ENCODE measurements around the gene MESD. TPM values are rescaled to one million over a fixed set of nuclear protein-coding genes. Genes with fewer than 3 reads are reported as not detected.

The MESD gene
- total RNA-seq, 1 experiment from 2014 or later, result 21.2 TPM

DNA sequence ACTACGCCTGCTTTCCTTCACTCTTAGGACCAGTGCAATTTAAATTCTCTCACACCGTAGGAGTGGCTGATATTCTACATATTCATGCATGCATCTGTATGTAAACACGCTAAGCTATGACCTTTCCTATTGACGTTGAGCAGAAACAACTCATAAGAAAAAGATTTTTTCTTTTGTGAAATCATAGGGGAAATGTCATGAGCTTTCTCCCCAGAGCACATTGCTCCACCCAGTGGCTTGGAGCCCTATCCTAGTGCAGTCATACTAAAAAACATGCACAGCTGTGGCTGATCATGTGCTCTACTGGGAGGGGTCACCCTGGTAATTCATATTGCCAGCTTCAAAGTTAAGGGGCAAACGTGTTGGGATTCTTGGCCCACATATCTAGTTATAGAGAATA, 1.8 kb upstream of the MESD start:
- Histone ChIP-seq H3K27me3 (ENCODE audit: low read length) (no peaks in the 10 kb centered on the region), H3K4me3 (ENCODE audit: low read length) (no peak overlapping the region), H3K79me2 (ENCODE audit: low read length) (peaks cover 32% of the 10 kb centered on the region), H3K4me2 (ENCODE audit: low read length) (no peak overlapping the region), H3K36me3 (ENCODE audit: low read depth, low read length) (no peaks in the 10 kb centered on the region), H3K4me1 (ENCODE audit: insufficient read depth, low read length) (peaks cover 28% of the 10 kb centered on the region), H3K9ac (ENCODE audit: low read length) (no peak overlapping the region), H3K27ac (ENCODE audit: low read length) (no peak overlapping the region), H3K9me2 (replicated peaks; ENCODE audit: low read length) (no peaks in the 10 kb centered on the region), H3K9me3 (ENCODE audit: low read length) (no peaks in the 10 kb centered on the region), H2AFZ (ENCODE audit: low read length) (no peak overlapping the region), H3F3A (ENCODE audit: low read length, unreplicated experiment) (no peaks in the 10 kb centered on the region), H4K20me1 (ENCODE audit: low read length) (peaks cover 22% of the 10 kb centered on the region; the same call in 1 of the 2 replicates)
- POLR2A ChIA-PET (ENCODE audit: unreplicated experiment), result no interaction called here
- CTCF ChIA-PET, result no interaction called here
- intact Hi-C loops (cut with micrococcal nuclease), result no loop called here
- BruUV-seq (replicated peaks), result no TSS peak
- TF ChIP-seq EZH2 (IDR thresholded peaks at IDR 0.05; ENCODE audit: low read length, unreplicated experiment), result no peak
- TF ChIP-seq, protein P1, sequence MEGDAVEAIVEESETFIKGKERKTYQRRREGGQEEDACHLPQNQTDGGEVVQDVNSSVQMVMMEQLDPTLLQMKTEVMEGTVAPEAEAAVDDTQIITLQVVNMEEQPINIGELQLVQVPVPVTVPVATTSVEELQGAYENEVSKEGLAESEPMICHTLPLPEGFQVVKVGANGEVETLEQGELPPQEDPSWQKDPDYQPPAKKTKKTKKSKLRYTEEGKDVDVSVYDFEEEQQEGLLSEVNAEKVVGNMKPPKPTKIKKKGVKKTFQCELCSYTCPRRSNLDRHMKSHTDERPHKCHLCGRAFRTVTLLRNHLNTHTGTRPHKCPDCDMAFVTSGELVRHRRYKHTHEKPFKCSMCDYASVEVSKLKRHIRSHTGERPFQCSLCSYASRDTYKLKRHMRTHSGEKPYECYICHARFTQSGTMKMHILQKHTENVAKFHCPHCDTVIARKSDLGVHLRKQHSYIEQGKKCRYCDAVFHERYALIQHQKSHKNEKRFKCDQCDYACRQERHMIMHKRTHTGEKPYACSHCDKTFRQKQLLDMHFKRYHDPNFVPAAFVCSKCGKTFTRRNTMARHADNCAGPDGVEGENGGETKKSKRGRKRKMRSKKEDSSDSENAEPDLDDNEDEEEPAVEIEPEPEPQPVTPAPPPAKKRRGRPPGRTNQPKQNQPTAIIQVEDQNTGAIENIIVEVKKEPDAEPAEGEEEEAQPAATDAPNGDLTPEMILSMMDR (conservative IDR thresholded peaks at IDR 0.05; ENCODE audit: low read depth, low read length), result no peak
- TF ChIP-seq EZH2phosphoT487 (IDR thresholded peaks at IDR 0.05; ENCODE audit: borderline replicate concordance, low read length), result no peak
- DNase-seq, result peak; percentile 17
- no peak for ATAC-seq

DNA sequence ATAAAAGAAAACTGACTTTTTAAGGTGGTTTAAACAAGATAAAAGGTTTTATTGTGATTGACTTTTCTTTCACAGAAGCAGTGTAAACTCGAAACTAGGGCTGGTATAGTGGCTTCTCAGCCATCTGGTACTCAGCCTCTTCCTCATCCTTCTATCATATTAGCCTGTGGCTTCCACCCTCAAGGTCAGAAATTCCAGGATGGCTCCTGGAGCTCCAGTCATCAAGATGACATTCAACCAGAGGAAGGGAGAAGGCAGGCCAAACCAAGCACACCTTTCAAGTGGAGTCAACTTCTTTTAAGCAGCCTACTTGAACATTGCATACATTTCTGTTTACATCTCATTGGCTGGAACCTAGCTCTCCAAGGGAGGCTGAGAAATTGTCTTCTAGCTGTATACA, 1.3 kb upstream of the MESD start:
- intact Hi-C loops (cut with micrococcal nuclease), result no loop called here
- Histone ChIP-seq H3K27me3 (ENCODE audit: low read length) (no peaks in the 10 kb centered on the region), H3K36me3 (ENCODE audit: low read depth, low read length) (no peaks in the 10 kb centered on the region; the same call in 1 of the 2 replicates), H4K20me1 (ENCODE audit: low read length) (peaks cover 22% of the 10 kb centered on the region; the same call in 1 of the 2 replicates), H3K4me3 (ENCODE audit: low read length) (no peak overlapping the region), H3K9me3 (ENCODE audit: low read length) (no peaks in the 10 kb centered on the region), H3K9me2 (replicated peaks; ENCODE audit: low read length) (no peaks in the 10 kb centered on the region), H3K9ac (ENCODE audit: low read length) (no peak overlapping the region), H3K79me2 (ENCODE audit: low read length) (peaks cover 36% of the 10 kb centered on the region), H3K4me1 (ENCODE audit: insufficient read depth, low read length) (peaks cover 28% of the 10 kb centered on the region), H3F3A (ENCODE audit: low read length, unreplicated experiment) (no peaks in the 10 kb centered on the region), H2AFZ (ENCODE audit: low read length) (no peak overlapping the region), H3K27ac (ENCODE audit: low read length) (no peak overlapping the region), H3K4me2 (ENCODE audit: low read length) (no peak overlapping the region)
- ChIA-PET POLR2A (ENCODE audit: unreplicated experiment) (no interaction called here), CTCF (no interaction called here)
- no TSS peak for BruUV-seq (replicated peaks)
- TF ChIP-seq EZH2 (IDR thresholded peaks at IDR 0.05; ENCODE audit: low read length, unreplicated experiment) (no peak), EZH2phosphoT487 (IDR thresholded peaks at IDR 0.05; ENCODE audit: borderline replicate concordance, low read length) (no peak)
- TF ChIP-seq, protein P1 (conservative IDR thresholded peaks at IDR 0.05; ENCODE audit: low read depth, low read length), result no peak
- ATAC-seq, result no peak
- no peak for DNase-seq

DNA sequence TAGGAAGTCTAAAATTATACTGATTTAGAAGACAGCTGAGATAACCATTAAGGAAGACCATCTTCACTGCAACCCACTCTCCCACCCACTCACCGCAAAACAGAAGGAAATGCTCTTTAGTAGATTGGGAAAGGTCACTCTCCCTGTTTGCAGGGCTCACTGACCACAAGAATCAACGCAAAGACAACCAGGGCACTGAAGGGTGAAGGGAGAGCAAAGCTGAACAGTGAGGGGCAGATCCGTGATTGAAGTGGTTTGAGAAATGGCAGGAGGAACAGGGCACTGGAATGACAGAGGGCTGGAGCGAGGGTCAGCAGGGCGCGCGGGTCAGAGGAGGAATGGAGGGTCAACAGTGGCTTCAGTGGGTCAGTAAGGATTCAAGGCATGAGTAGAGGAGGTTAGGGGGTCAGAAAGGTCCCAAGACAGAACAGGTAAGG, 520 bp downstream of the MESD start:
- CTCF ChIA-PET, result no interaction called here

More for the DNA sequence above, 520 bp downstream of the MESD start:
- H2AFZ ChIP-seq (ENCODE audit: low read length), result peak overlapping the region; percentile 82
- H3K4me3 ChIP-seq (ENCODE audit: low read length), result peak overlapping the region; percentile 89
- no peaks in the 10 kb centered on the region for H3F3A ChIP-seq (ENCODE audit: low read length, unreplicated experiment)
- ATAC-seq (peak; percentile 17), DNase-seq (no peak)
- H3K4me2 ChIP-seq (ENCODE audit: low read length), result peak overlapping the region; percentile 94
- intact Hi-C loops (cut with micrococcal nuclease), result no loop called here
- no peaks in the 10 kb centered on the region for H3K27me3 ChIP-seq (ENCODE audit: low read length)
- peaks cover 28% of the 10 kb centered on the region for H3K4me1 ChIP-seq (ENCODE audit: insufficient read depth, low read length)
- BruUV-seq (replicated peaks), result no TSS peak
- no peaks in the 10 kb centered on the region; the same call in 1 of the 2 replicates for H3K36me3 ChIP-seq (ENCODE audit: low read depth, low read length)
- TF ChIP-seq EZH2 (IDR thresholded peaks at IDR 0.05; ENCODE audit: low read length, unreplicated experiment) (no peak), EZH2phosphoT487 (IDR thresholded peaks at IDR 0.05; ENCODE audit: borderline replicate concordance, low read length) (no peak)
- TF ChIP-seq, protein P1 (conservative IDR thresholded peaks at IDR 0.05; ENCODE audit: low read depth, low read length), result no peak
- H3K79me2 ChIP-seq (ENCODE audit: low read length), result peaks cover 55% of the 10 kb centered on the region
- peak overlapping the region; percentile 80 for H3K9ac ChIP-seq (ENCODE audit: low read length)
- H4K20me1 ChIP-seq (ENCODE audit: low read length), result peaks cover 22% of the 10 kb centered on the region; the same call in 1 of the 2 replicates
- H3K9me2 ChIP-seq (replicated peaks; ENCODE audit: low read length), result no peaks in the 10 kb centered on the region
- no peaks in the 10 kb centered on the region for H3K9me3 ChIP-seq (ENCODE audit: low read length)
- H3K27ac ChIP-seq (ENCODE audit: low read length), result 0 out of 2 replicates have a peak overlapping the region, but pooled peaks have one; percentile 19
- POLR2A ChIA-PET (ENCODE audit: unreplicated experiment), result no interaction called here

Measured in PC-3 (cell line).